ENCODE data around the gene BCL2.

The BCL2 gene

DNA sequence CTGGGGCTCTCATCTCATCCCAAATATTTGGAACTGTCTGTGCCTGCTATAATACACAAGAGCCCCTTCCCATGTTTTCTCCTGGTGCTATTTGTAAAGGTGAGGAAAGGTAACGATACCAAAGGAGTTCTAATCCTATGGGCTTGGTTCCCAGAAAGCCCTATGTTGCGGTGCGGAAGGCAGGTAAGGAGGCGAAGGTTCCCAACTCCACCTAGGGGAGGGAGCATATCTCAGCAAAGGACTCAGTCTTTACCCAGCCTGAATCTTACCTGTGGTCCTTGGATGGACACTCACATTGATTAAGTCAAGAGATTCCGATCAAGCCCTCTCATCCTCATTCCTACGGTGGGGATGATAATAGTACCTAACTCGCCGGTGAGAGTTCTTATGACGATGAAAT, 140.1 kb downstream of the BCL2 start:
- no peak for DNase-seq

DNA sequence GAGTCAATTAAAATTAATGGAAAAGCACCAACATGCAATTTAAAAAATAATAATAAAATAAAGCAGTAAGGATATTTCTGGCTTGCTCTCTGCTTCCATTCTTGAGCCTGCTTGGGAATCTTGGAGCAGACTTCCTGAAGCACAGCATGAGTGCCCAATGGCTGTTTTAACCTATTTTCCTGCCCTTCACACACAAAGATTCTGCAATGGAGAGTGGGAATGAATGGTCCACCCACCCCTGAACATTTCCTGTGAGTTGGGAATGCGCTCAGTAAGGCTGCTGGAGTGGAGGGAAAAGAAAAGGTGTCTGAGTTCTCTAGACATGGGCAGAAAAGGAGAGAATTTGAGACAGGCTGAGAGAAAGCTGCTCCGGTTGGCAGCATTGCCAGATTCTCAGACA, 140.6 kb downstream of the BCL2 start:
- DNase-seq, result no peak

GRCh38 chr18:63177919-63178821, 141.4 kb downstream of the BCL2 start:
- no peak for DNase-seq

- DNase-seq, result no peak
Measured at GRCh38 chr18:63177259-63177658, 142.3 kb downstream of the BCL2 start.

GRCh38 chr18:63175264-63175663, 144.3 kb downstream of the BCL2 start:
- no peak for DNase-seq

GRCh38 chr18:63173983-63174382, 145.6 kb downstream of the BCL2 start:
- no peak for DNase-seq

DNA sequence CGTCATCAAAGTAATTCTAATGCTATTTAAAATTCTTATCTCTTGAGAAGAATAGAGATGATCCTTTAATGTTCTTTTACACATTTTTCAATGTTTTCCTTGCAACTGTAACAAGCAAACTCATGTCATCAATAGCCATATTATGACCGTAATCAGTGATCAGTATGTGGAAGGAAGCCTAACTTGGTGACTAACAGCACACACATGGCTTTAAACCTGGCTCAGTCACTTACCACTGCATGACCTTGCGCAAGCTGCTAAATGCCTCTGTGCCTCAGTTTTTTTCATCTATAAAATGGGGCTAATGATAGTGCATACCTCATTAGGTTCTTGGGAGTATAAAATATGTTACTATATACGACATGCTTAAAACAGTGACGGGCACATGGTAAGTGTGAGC, 149.7 kb downstream of the BCL2 start:
- no peak for DNase-seq

GRCh38 chr18:63168287-63168686, 151.3 kb downstream of the BCL2 start:
- DNase-seq, result no peak

- no peak for DNase-seq
Measured at GRCh38 chr18:63166142-63166541, 153.4 kb downstream of the BCL2 start.

DNA sequence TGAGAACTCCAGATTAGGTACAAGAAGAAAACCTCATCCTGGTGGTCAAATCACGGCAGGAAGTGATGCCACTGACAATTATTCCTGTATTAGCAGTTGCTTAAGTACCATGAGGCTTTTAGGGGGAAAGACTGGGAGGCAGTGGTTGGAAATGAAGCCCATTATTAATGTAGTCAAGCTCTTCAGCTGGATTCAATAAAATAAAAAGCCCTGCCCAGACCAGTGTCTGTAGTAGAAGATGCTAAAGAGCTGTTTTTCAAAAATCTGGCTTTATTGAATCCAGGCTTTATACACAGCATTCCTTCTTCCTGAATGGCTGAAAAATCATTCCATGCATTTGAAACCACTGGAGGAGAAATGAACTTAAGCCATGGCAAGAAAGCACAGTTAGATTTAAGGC, 155.2 kb downstream of the BCL2 start:
- DNase-seq, result no peak

DNA sequence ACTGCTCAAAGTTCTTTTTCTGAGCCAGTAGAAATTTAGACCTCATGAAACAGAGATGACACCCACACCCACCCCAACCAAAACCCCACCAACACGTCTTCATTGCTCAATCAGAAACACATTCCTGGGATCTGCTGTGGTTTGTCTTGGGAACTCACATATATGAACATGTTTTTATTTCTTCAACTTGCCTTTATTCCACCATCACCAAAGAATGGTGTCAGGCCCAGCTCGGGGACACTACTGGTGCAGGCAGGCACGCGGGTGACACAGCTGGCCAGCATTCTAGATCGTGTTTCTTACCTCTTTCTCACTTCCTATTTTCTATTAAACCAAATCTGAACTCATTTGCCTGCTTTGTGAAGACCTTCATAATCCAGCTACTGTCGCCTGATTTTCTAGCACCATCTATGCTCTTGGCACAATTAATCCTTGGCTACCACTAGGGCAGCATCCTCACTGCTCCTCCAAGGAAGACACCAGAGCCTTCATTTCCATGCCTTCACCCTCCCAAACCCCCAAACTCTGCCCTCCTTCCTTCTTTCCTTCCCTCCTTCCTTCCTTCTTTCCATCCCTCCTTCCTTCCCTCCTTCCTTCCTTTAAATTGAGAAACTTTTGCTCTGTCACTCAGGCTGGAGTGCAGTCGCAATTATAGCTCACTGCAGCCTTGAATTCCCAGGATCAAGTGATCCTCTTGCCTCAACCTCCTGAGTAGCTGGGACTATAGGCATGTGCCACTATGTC, 157.1 kb downstream of the BCL2 start:
- DNase-seq, result no peak

- peak; percentile 81 for DNase-seq
Measured at GRCh38 chr18:63161761-63162195, 157.8 kb downstream of the BCL2 start.

- no peak for DNase-seq
Measured at GRCh38 chr18:63161032-63161760, 158.4 kb downstream of the BCL2 start.

- no peak for DNase-seq
Measured at GRCh38 chr18:63160172-63160995, 159.2 kb downstream of the BCL2 start.

DNA sequence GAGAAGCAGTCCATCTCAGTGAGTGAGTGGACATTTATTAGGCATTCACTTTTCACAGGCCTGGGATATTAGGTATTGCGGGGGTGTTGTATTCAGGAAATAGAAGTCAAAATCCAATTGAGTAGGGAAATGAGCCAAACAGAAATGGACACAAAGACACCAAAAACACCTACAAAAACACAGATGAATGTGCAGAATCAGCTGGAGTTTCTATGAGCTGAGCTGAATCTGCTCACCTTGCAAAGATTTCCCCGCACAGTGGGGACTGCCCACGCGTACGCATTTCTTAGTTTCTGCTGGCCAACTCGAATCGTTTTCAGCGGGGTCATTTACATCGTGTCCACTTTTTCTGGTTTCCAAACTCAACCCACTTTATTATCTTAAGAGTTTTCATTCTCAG, 160.0 kb downstream of the BCL2 start:
- no peak for DNase-seq

GRCh38 chr18:63158676-63159291, 160.8 kb downstream of the BCL2 start:
- no peak for DNase-seq

DNA sequence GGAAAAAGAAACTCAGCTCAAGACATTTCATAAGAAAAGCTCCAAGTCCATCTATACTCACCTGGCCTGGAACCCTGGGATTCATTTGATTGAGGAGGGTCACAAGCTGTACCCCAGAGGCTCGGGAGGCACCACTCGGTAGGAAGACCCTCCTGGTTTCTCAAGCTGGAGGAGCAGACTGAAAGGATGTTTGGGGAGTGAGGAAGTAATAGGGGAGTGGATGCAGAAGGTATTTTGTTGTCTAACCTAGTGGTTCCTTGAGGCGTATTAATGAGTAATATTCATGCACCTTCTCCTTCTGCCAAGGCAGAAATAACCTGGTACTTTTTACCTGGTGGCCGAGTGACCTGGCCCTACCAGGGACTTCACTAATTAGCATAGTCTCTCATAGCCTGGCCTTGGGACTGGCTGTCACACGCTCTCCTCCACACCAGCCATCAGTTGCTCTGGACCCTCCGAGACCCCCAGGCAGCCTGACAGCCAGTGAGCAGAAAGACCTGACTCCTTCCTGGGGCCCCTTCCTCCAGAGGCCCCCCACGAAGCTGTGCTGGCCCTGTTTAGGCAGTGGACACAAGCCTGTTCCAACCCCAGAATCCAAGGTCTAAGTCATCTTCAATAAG, 161.4 kb downstream of the BCL2 start:
- DNase-seq, result no peak

GRCh38 chr18:63157293-63158011, 162.1 kb downstream of the BCL2 start:
- DNase-seq, result peak; percentile 84

DNA sequence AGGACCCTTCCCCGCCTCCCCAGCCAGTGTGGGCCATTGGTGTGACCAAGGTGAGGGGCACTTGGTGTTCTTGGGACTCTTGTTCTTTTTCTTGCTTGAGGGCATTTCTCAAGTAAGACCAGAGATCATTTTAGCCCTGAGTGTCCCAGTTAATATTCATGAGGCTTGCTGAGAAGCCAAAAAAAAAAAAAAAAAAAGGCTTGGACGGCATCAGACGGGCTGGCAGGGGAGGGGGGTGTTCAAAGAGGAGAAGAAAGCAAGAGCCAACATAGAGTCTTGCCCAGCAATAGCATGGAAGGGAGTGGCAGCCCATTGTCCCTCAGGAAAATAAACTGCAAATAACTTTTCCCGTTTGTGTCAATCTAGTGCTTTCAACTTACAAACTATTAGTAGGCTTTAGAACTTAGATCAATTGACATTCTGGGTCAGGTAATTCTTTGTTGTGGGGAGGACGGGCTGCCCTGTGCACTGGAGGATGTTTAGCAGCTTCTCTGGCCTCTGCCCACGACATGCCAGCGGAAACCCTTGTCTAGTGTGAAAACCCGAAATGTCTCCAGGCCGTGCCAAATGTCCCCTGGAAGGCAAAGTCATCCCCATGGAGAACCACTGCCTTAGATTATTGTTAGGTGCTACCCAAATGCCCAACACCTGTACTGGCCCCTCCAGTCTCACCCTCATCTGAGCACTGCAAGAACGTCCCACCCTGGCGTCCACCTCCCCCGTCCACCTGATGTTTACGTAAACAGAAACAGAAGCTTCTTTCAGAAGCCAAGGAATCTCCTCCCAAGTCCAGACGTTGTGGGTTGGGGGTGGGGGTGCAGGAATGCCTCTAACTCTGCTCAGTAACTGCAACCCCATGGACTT, 163.4 kb downstream of the BCL2 start:
- no peak for DNase-seq
